GM12873 (cell line): ENCODE data around the gene BCL6B.

Experiments used
- CTCF ChIP-seq: IDR thresholded peaks from 2 replicates; pipeline ENCODE4 v1.5.1; 2012; ENCODE audit warnings: low read depth, mild to moderate bottlenecking, moderate library complexity, low read length, control low read depth; ENCODE audit not compliant: insufficient read depth; ENCODE audit errors: missing control alignments

BCL6B gene

GRCh38 chr17:7003745-7004144, 19.1 kb upstream of the BCL6B start:
- no peak for TF ChIP-seq CTCF

- TF ChIP-seq CTCF = peak; percentile 70
Measured at GRCh38 chr17:7004398-7005253, 18.2 kb upstream of the BCL6B start.

- no peak for TF ChIP-seq CTCF
Measured at GRCh38 chr17:7005716-7006115, 17.1 kb upstream of the BCL6B start.

GRCh38 chr17:7007143-7007542, 15.7 kb upstream of the BCL6B start:
- no peak for TF ChIP-seq CTCF

GRCh38 chr17:7010523-7010922, 12.3 kb upstream of the BCL6B start:
- TF ChIP-seq CTCF = no peak

GRCh38 chr17:7011415-7011814, 11.4 kb upstream of the BCL6B start:
- TF ChIP-seq CTCF = no peak

- TF ChIP-seq CTCF = no peak
Measured at GRCh38 chr17:7011942-7012254, 11.0 kb upstream of the BCL6B start.
